HUDEP-2 (cell line): ENCODE data around the gene POLR3G.

Experiments used
- DNase-seq, 76 experiments: peaks; one replicate each; lab custom pipeline; 2025; ENCODE audit not compliant: unreplicated experiment in 76 of 76; lab: John Stamatoyannopoulos, UW

Gene POLR3G

DNA sequence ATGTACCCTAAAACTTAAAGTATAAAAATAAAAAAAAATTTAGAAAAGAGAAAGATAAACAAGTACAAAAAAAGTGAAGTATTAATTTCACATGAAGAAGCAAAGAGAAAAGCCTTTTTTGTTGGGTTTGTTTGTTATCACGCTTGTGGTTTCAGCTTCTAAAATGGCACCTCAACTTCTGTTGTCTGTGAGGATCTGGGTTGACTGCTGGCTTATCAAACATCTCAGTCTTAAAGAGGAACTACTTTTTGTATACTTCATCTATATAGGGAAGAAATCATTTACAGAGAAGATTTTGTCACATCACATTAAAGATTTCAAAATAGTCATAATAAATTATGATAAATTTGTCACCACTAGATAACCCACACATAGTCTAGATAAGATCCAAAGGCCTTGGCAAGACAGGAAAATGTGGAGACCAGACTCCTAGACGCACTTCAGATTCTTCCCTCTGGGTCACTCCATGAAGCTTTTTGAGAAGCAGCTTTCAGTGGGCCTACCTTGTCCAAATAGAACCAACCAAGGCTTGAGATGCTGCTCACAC, 75.1 kb downstream of the POLR3G start:
- no peak for DNase-seq

DNA sequence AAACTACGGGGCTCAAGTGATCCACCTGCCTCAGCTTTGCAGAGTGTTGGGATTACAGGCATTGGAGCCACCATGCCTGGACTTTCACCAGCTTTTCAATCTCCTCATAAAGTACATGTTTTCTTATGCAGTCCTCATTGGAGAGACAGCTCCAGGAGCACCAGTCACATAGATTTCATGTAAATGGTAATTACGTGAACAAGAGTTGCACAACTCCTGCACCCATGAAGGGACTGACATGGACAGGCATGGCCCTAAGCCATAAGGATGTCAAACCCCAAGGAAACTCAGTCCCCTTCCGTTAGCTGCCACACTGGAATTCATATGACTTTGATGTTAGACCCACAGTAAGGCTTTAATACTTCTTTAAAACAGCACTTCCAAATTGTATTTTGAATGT, 76.3 kb downstream of the POLR3G start:
- DNase-seq: no peak

DNA sequence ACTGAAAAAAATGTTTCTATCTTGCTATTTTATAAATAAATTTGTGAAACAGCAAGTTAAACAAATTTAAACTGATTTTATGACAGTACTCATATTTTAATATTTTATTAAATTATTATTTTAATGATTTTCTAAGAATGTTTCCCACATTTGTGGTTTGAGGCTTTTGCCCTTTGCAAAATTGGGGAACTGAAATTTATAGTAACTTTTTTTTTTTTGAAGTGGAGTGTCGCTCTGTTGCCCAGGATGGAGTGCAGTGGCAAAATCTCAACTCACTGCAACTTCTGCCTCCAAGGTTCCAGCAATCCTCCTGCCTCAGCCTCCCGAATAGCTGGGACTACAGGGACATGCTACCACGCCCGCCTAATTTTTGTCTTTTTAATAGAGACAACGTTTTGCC, 76.7 kb downstream of the POLR3G start:
- no peak for DNase-seq

DNA sequence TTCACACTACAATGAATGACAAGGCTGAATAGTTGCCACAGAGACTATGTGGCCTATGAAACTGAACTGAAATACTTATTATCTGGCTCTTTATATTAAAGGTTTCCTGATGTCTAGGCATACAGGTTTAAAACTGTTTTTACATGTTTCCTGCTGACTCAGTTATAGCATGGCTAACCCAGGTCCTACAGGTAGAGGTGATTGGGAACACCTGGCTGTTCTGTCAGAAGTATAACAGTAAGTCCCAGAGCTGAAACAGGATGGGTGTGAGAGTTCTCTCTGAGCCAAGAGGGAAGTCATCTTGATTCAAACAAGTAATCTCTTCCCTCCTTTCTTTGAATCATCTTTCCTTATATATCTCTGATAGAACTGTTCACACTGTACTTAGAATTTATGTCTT, 79.0 kb downstream of the POLR3G start:
- no peak for DNase-seq

DNA sequence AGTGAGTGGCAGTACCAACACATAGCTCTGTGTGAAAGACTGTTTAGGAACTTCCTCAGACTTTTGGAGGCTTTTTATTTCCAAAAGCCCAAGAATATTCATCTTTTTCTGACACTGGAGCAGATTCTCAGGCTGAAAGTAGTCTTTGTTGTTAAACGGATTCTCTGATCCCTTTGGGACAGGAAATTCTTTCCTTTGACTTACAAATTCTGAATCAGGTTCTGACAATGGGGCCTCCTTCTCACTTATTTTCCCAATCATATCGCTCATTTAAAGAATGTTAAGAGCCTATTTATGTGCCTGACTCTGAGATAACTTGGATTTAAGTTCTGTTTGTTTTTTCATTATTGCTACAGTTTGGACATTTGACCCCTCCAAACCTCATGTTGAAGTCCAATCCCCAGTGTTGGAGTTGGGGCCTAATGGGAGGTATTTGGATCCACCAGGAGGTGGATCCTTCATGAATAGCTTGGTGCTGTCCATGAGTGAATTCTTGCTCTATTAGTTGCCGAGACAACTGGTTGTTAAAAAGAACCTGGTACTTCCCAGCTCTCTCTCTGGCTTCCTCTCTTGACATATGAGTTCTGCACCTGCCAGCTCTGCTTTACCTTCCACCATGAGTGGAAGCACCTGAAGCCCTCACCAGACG, 79.8 kb downstream of the POLR3G start:
- DNase-seq: no peak

DNA sequence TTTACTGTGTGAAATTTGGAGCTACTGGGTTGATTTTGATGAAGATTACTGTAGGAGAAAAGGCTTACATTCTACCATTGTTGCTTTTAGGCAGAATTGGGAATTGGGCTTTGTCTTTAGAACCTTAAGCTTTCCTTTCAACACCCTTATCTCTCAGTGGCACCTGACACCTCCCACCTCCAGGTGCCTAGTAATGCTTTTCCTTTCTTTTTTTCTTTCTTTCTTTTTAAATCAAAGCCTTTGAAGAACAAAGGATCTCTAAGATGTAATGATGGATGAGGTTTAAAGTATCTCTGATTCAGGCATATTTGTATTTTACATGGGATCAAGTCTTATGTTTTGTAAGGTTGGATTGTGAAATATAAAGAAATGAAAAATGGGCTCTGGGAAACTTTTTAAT, 81.0 kb downstream of the POLR3G start:
- DNase-seq: no peak

DNA sequence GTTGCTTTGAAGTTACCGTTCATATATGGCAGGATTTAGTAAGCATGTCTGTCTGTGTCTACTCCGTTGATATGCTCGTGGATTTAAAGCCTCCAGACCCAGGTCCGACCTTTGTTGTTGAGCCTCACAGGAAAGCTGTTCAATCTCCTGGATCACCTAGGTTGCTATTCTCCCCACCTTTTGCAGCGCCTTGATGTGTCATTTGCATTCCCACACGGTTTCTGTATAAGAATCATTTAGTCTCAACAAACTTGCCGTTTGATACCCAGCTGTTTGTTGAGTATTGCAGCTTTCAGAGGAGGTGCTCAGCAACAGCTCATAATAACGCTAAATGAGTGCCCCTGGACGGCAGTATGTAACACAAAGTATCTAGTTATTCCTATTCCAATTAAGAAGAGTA, 82.7 kb downstream of the POLR3G start:
- DNase-seq: no peak

DNA sequence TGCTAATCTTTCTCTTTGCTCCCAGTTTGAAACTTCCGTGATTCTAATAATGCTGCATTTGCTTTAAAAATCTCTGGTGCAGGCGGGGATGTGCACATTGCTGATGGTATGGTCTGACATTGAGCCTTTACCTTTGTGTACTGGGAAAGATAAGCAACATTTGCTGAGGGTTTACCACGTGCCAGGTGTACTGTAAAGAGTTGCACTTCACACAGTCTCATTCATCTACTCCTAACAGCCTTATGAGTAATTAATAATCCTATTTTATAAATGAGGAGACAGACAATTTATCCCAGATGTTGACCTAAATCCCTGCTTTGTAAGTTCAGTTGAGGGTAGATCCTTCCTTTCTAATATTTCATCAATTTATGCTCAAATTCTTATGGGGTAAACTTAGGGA, 83.2 kb downstream of the POLR3G start:
- DNase-seq: no peak

DNA sequence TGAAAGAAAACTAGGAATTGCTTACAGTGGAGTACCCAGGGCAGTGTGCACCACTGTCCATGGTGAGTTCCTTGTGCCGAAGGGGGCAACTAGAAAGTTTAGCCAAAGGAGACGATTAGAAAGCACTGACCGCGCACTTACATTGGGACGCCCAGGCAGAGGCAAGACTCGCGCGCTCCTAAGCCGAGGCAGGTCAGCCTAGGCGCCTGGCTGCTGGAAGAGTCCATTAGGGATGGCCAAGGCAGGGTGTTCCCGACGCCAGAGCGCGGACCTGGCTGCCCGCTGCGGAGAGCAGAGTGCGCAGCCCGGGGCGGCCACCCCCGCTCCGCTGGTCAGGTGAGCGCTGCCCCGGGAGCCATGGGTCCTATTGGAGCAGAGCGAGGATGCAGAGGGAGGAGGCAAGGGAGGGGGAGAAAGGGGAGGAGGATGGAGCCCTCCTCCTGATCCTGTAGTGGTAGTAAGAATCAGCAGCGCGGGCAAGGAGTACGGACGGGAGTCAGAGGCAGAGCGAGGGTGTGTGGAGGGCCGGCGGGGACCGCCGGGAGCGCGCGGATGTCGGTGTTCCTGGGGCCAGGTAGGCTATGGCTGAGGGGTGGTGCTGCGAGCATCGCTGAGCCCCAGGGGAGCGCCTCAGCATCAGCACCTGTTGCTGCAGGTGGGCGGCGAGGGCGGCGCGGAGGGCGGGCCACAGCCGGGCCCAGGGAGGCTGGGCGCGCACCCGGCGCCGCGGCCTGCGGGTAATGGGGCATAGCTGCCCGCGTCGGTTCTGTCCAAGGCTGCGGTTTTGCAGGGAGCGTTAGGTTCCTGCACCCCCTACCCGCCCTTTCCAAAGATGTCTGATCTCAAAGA, 83.9 kb downstream of the POLR3G start, which contains the start of gene ADGRV1:
TSS of gene ADGRV1 (plus strand) at position 454 of the 849 bp plus-strand sequence. CDS start at position 553, 99 bp downstream.
- peak in 14 of 76 experiments; percentile 1 to 26 (median 8) for DNase-seq

DNA sequence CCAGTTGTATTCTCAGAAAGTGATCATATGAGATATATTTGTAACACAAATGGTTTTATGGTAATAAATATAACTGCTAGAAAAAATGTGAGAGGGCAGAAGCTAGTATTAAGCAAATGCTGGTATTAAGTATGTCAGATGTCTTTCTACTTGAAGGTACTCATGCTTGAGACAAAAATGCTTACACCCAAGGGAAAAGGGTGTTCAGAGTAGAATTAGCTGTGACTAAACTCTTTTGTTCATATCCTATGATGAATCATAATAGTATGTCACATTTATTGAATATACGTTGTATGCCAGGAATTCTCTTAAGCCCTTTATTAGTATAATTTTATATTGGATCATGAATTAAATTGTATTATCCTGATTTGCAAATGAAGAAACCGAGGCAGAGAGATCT, 86.1 kb downstream of the POLR3G start:
- no peak for DNase-seq

DNA sequence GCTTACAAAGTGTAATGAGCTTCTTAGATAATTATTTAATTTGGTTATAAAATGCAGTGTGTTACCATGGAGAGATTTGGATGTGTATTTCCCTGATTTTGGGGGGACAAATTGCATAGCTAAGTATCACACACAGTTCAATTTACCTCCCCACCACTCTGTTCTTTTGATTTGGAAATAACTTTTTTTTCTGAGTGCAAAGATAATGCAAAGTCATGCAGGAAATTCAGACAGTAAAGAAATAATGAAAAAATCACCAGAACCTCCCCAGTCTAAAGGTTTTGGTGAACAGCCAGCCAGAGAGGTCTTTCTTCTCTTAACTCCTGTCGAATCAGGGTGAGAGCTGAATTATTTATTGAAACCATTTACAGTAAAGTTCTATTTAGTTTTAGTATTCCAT, 87.1 kb downstream of the POLR3G start:
- no peak for DNase-seq

DNA sequence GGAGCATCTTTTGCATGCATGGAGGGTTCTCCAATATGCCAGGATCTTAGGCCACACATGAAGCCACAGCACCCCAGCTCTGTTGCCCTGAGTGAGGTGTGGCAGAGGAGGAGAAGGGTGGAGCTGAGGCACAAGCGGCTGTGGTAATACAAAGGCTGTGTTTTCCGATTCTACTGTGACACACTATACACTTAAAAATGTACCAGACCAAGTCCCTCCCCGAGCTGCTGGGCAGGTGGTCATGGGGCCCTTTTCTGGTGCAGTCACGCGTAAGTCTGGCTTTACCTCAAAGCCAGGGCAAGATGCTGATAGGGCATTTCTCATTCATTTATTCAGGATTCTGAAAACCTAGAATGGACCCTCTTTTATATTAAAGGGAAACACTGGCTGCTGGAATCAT, 87.7 kb downstream of the POLR3G start:
- no peak for DNase-seq

DNA sequence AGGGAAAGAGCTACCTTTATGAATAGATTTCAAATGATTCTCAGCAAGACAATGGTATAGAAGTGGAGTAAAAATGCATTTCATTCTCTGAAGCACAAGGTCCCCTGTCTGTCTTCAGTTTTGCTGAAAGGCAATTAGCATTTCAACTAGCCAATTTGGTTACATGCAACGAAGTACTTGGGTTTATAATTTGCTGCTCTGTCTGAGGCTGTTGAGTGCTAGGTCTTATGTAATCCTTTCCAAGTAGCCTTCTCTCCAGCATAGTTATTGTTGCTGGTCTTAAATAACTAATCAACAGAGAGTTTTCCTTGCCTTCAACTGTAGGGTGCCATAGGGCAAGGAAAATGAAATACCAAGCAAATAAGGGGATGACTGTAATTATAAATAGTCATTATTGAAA, 88.4 kb downstream of the POLR3G start:
- no peak for DNase-seq
